PC-3 (cell line): Measurements from ENCODE around the gene MYO6. TPM values are rescaled to one million over a fixed set of nuclear protein-coding genes. Genes with fewer than 3 reads are reported as not detected.

Experiments
- ATAC-seq: fragments of 200-7000 bp; cut with Tn5 transposase; 2 replicates; pipeline ENCODE4 v1.9.1; 2020; ENCODE audit warnings: mild to moderate bottlenecking, moderate library complexity
- BruUV-seq: library from RNA; stranded (reverse); fragments of 400-500 nt; replicated peaks from 2 replicates; lab custom pipeline; 2021; lab: Mats Ljungman, UMichigan
- CTCF ChIA-PET: fragments of 300-600 bp; sonication (Branson Sonifier 250); formaldehyde crosslinking; loops from one replicate; lab custom pipeline; 2022; ENCODE audit warnings: antibody characterized with exemption; lab: Charles Lee
- POLR2A ChIA-PET: fragments of 300-600 bp; sonication (Branson Sonifier 250); formaldehyde crosslinking; loops from one replicate; lab custom pipeline; 2022; ENCODE audit warnings: antibody characterized with exemption; ENCODE audit not compliant: unreplicated experiment; lab: Charles Lee
- DNase-seq: peaks from one replicate; pipeline ENCODE4 v3.0.0-alpha.2; 2015
- H2AFZ ChIP-seq: fragments of 300-600 bp; sonication (generic); 2 replicates; pipeline ENCODE4 v1.6.0; 2016; ENCODE audit warnings: antibody characterized with exemption, low read length
- H3F3A ChIP-seq: fragments of 300-600 bp; sonication (generic); one replicate; pipeline ENCODE4 v1.6.0; 2017; ENCODE audit warnings: antibody characterized with exemption, low read length, control low read depth, mild to moderate bottlenecking; ENCODE audit not compliant: unreplicated experiment
- H3K27ac ChIP-seq: fragments of 300-600 bp; sonication (generic); 2 replicates; pipeline ENCODE4 v1.5.1; 2016; ENCODE audit warnings: mild to moderate bottlenecking, low read length
- H3K27me3 ChIP-seq: fragments of 300-600 bp; sonication (generic); 2 replicates; pipeline ENCODE4 v1.6.1; 2016; ENCODE audit warnings: low read length, mixed read lengths
- H3K36me3 ChIP-seq: fragments of 300-600 bp; sonication (generic); 2 replicates; pipeline ENCODE4 v1.6.1; 2016; ENCODE audit warnings: low read depth, mixed run types, low read length, mixed read lengths
- H3K4me1 ChIP-seq: fragments of 300-600 bp; sonication (generic); 2 replicates; pipeline ENCODE4 v1.5.1; 2016; ENCODE audit warnings: low read length; ENCODE audit not compliant: insufficient read depth
- H3K4me2 ChIP-seq: fragments of 300-600 bp; sonication (generic); 2 replicates; pipeline ENCODE4 v1.6.0; 2016; ENCODE audit warnings: low read length
- H3K4me3 ChIP-seq: fragments of 300-600 bp; sonication (generic); 2 replicates; pipeline ENCODE4 v1.5.1; 2016; ENCODE audit warnings: mild to moderate bottlenecking, low read length, mixed read lengths
- H3K79me2 ChIP-seq: fragments of 300-600 bp; sonication (generic); 2 replicates; pipeline ENCODE4 v1.6.1; 2017; ENCODE audit warnings: low read length, mixed read lengths
- H3K9ac ChIP-seq: fragments of 300-600 bp; sonication (generic); 2 replicates; pipeline ENCODE4 v1.6.0; 2016; ENCODE audit warnings: mild to moderate bottlenecking, low read length
- H3K9me2 ChIP-seq: fragments of 300-600 bp; sonication (generic); replicated peaks from 2 replicates; pipeline ENCODE4 v1.6.1; 2016; ENCODE audit warnings: mixed run types, low read length, mixed read lengths
- H3K9me3 ChIP-seq: fragments of 300-600 bp; sonication (generic); 2 replicates; pipeline ENCODE4 v1.6.1; 2016; ENCODE audit warnings: low read length, mixed read lengths
- H4K20me1 ChIP-seq: fragments of 300-600 bp; sonication (generic); 2 replicates; pipeline ENCODE4 v1.6.1; 2016; ENCODE audit warnings: low read length, mixed read lengths
- CTCF ChIP-seq: fragments of 300-600 bp; sonication (generic); conservative IDR thresholded peaks from 2 replicates; pipeline ENCODE4 v1.5.1; 2017; ENCODE audit warnings: antibody characterized with exemption, low read depth, mild to moderate bottlenecking, low read length
- EZH2 ChIP-seq: fragments of 300-600 bp; sonication (generic); IDR thresholded peaks from one replicate; pipeline ENCODE4 v1.6.1; 2017; ENCODE audit warnings: antibody characterized with exemption, mild to moderate bottlenecking, low read length; ENCODE audit not compliant: unreplicated experiment
- EZH2phosphoT487 ChIP-seq: fragments of 300-600 bp; sonication (generic); IDR thresholded peaks from 2 replicates; pipeline ENCODE4 v1.6.1; 2018; ENCODE audit warnings: mild to moderate bottlenecking, antibody characterized with exemption, low read length, borderline replicate concordance
- intact Hi-C: fragments of 100-400 bp; cut with micrococcal nuclease; formaldehyde crosslinking; loops from 2 replicates; pipeline ENCODE4 v1.9.0; 2023
- total RNA-seq: library from RNA; depleted of rRNA; stranded (reverse); fragments of >200 nt; gene quantifications from 2 replicates; pipeline ENCODE4 v1.2.3, GENCODE V29; 2014

MYO6 gene
- total RNA-seq, 1 experiment from 2014 or later = 10.2 TPM

DNA sequence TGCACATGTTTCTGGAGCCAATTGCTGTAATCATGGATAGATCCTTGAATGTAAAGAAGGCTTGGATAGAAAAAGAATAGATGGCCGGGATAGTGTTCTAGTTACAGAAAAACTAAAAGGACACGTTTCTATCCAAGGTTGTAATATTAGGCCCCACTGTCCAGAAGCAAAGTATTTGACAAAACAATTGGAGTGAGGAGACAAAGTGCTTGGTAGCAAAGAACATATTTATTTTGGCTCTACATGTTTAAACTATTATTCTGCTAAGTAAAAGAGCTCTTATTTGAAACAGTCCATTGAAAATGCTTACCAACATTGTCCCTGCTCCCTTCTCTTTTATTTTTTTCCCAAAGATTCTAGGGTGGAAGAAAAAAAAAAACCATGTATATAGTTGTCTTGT is 94.4 kb downstream of the MYO6 start:
- no peak for TF ChIP-seq EZH2phosphoT487
- intact Hi-C loops = no loop called here

DNA sequence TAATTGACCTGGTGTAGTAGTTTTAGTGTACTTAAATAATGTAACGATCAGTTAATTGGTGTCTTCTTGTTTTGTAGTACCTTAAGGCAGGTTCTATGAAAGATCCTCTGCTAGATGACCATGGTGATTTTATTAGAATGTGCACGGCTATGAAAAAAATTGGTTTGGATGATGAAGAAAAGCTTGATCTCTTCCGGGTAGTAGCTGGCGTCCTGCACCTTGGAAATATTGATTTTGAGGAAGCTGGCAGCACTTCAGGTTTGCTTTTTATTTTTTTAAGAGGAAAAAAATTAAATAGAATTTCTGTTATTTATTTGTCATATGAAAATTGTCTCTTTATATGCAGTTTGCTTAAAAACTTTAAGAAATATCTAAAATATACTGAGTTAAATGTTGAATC is 99.2 kb downstream of the MYO6 start:
- no peak for ATAC-seq
- no peaks in the 10 kb centered on the region for H3K36me3 ChIP-seq
- no peaks in the 10 kb centered on the region for H3F3A ChIP-seq
- H3K79me2 ChIP-seq = no peaks in the 10 kb centered on the region
- peak overlapping the region; percentile 91 for H3K27ac ChIP-seq
- intact Hi-C loops = loop anchor here (2.0 kb wide), 1 partner anchor 99 kb away; the partner anchor contains the start of gene MYO6
- H3K9ac ChIP-seq = no peak overlapping the region
- no TSS peak for BruUV-seq
- no peaks in the 10 kb centered on the region for H3K27me3 ChIP-seq
- TF ChIP-seq CTCF (no peak), EZH2phosphoT487 (no peak)
- POLR2A ChIA-PET = interaction anchor here (0.6 kb wide), 1 partner anchor 95 kb away, joined by 5 read pairs; no protein-coding TSS in a partner anchor
- H3K4me1 ChIP-seq = peaks cover 54% of the 10 kb centered on the region
- peak overlapping the region; percentile 83; the same call in 1 of the 2 replicates for H3K4me2 ChIP-seq
- no peaks in the 10 kb centered on the region for H3K9me2 ChIP-seq
- CTCF ChIA-PET = no interaction called here
- H3K9me3 ChIP-seq = no peaks in the 10 kb centered on the region
- no peak overlapping the region for H3K4me3 ChIP-seq
- H4K20me1 ChIP-seq = no peaks in the 10 kb centered on the region
- H2AFZ ChIP-seq = no peak overlapping the region
- DNase-seq = no peak

More for the DNA sequence above, 94.4 kb downstream of the MYO6 start:
- Histone ChIP-seq H3K4me3 (no peak overlapping the region), H3K9me2 (no peaks in the 10 kb centered on the region), H3K9ac (no peak overlapping the region), H3K4me2 (no peak overlapping the region), H2AFZ (no peak overlapping the region), H3K79me2 (no peaks in the 10 kb centered on the region), H3K36me3 (no peaks in the 10 kb centered on the region), H3F3A (no peaks in the 10 kb centered on the region), H3K27ac (no peak overlapping the region), H3K9me3 (no peaks in the 10 kb centered on the region), H3K4me1 (peaks cover 6% of the 10 kb centered on the region), H4K20me1 (no peaks in the 10 kb centered on the region), H3K27me3 (no peaks in the 10 kb centered on the region)
- no peak for ATAC-seq
- CTCF ChIA-PET = no interaction called here
- no TSS peak for BruUV-seq
- no peak for DNase-seq
- POLR2A ChIA-PET = no interaction called here

DNA sequence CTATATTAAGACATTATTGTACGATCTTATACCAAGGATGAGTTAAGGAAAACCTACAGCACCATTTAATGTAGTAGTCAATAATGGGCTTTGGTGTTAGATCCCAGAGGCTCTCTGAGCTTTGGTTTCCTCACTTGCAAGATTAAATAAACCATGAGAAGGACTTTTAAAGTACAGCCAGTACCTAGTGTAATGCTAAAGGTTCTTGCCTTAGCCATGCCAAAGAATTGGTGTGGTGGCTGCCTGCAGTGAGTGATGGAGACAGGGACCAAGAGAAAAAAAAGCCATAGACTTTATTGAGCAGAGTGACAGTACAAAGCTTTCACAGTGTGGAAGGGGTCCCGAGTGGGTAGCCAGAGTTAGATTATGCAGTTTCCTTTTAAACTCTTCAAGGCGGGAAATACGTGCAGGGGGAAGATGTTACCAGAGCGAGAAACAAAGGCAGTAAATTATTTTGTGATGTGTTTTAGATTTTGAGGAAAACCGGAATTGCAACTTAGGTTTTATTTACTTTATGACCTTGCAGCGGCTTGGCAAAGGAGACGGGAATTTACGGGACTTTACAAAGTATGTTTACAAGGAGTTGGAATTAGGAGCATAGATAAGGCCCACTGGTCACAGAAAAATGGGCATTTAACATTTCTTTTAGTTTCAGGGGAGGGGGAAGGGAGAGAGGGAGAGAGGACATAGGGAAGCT is 100.4 kb downstream of the MYO6 start:
- no TSS peak for BruUV-seq
- Histone ChIP-seq H3K27ac (peak overlapping the region; percentile 91), H3K36me3 (no peaks in the 10 kb centered on the region), H3K4me3 (peak overlapping the region; percentile 52), H3F3A (no peaks in the 10 kb centered on the region), H3K27me3 (no peaks in the 10 kb centered on the region), H3K4me1 (peaks cover 57% of the 10 kb centered on the region), H3K9me2 (no peaks in the 10 kb centered on the region), H2AFZ (peak overlapping the region; percentile 36; the same call in 1 of the 2 replicates), H3K4me2 (peak overlapping the region; percentile 83), H4K20me1 (no peaks in the 10 kb centered on the region), H3K9ac (peak overlapping the region; percentile 52), H3K9me3 (no peaks in the 10 kb centered on the region), H3K79me2 (no peaks in the 10 kb centered on the region)
- CTCF ChIA-PET = no interaction called here
- no peak for TF ChIP-seq EZH2phosphoT487
- no peak for TF ChIP-seq CTCF
- TF ChIP-seq EZH2 = no peak
- ATAC-seq = peak; percentile 56
- intact Hi-C loops = loop anchor here (2.0 kb wide), 1 partner anchor 101 kb away; the partner anchor contains the start of gene MYO6
- peak; percentile 81 for DNase-seq
- POLR2A ChIA-PET = interaction anchor here (0.7 kb wide), 1 partner anchor 9 kb away, joined by 3 read pairs; no protein-coding TSS in a partner anchor
